ENCODE measurements around the gene ADAM10.

Gene ADAM10

GRCh38 chr15:58541410-58542087 lies 208.0 kb downstream of the ADAM10 start:
- H3K4me3 ChIP-seq (ENCODE audit: low read depth, low read length): no peak overlapping the region

GRCh38 chr15:58539548-58539947 lies 210.0 kb downstream of the ADAM10 start:
- H3K4me3 ChIP-seq (ENCODE audit: low read depth, low read length): no peak overlapping the region

- H3K4me3 ChIP-seq (ENCODE audit: low read depth, low read length): no peak overlapping the region
Observed at GRCh38 chr15:58538901-58539300, 210.6 kb downstream of the ADAM10 start.
